Medulla oblongata (tissue), 1 donor: ENCODE data around the gene LRMDA.

Experiments
- DNase-seq: peaks from one replicate; pipeline ENCODE4 v3.0.0-alpha.2; 2015; ENCODE audit errors: extremely low spot score

LRMDA gene

DNA sequence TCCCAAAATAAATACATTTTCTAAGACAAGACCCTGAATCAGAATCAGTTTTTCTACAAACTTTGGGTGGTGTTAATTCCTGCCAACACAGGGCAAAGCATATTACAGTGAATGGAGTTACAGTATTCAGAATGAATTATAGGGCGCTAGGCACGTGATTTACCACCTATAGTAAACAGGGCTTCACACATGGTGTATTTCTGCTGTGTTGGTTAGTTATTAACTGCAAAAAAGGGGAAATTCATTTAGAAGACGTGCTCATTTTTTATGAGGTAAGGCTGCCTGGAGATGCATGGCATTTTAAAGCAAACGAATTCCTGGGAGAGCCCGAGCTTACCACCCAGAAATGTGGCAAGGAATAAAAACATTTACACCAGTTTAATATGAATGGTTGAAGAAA, 393.8 kb downstream of the LRMDA start:
- DNase-seq, result no peak

DNA sequence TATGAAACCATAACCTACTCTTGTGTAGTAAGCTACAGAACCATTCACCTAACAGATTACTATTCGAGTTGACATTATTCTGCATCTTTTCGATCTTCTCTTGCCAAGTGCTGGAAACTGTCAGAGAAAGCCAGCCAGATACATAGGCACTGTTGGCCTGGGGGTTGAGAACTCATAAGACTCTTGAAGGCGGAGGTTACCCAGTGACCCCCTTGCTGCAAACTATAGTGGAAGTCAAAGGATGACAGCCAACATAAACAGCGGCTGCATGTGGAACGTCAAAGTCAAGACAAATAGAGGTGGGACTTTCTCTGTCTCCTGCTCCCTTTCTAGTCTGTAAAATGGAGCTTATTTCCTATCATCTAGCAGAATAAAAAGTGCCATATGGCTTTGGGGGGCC, 394.2 kb downstream of the LRMDA start:
- DNase-seq, result no peak

DNA sequence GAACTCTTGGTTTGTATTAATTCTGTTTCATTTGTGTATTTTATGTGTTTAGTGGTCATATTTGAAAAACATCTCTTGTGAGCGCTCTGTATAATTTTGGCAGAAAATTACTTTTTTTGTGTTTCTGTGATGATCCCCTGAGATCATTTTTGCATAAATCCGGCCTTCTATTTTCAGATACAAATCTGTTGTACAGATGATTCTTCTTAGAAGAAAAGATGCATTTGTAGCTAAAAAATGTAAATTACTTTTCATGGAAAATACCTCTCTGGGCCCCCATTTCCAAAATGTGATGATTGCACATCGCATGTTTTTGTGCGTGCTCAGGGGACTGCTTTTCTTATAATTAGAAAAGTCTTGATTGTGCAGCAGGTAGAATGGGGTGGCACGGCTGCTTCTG, 395.4 kb downstream of the LRMDA start:
- no peak for DNase-seq

DNA sequence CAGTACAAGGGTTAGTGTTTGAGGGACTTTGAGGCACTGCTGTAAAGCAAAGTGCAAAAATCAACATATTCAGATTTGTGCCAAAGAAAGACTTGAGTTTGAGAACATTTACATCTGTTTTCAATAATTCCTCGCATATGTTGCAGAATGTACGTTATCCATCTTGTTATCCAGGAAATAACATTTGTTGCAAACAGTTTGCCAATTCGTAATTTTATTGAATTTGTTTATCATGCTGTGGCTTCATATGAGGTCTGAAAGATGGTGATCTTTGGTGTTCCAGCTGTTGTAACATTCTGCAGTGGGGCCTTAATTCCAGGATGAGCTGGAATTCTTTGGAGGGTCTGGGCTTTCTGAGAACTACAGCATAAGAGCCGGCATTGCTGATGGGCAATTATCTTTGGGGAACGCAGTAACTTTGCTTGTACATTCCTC, 396.2 kb downstream of the LRMDA start:
- no peak for DNase-seq

DNA sequence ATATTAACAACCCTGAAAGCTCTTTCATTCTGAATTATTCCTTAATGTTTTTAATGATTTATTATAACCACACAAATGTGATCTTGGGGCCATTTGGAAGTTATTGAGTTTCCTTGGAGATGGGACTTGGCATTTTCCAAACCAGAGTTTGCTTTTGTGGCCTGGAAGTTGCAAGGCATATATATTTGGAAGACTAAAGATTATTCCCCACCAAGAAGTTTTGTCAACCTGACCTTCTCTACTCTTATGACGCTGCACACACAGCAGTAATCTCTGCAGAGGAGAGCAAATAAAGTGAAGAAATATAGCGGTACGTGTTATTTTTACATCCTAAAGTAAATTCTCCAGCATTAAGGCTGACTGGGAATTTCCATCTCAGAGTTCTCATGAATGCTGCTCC, 397.0 kb downstream of the LRMDA start:
- no peak for DNase-seq

DNA sequence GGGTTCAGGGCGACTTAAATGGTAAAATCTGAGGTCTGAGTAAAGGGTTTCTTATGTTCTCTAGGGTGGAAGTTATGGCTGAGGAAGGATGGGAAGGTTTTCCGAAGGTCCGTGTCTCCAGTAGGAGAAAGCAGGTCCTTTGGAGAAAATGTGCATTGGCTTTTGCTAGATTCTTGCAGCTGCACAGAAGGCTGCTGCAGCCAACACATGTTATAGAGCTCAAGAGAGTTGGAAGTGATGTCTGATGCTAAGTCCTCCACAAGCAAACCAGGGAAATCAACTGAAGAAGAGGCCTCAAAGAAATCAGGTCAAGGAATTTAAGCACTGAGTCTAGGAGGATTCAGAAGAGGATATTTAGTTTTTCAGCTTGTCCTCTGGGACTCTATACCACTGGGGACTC, 404.6 kb downstream of the LRMDA start:
- DNase-seq, result no peak

DNA sequence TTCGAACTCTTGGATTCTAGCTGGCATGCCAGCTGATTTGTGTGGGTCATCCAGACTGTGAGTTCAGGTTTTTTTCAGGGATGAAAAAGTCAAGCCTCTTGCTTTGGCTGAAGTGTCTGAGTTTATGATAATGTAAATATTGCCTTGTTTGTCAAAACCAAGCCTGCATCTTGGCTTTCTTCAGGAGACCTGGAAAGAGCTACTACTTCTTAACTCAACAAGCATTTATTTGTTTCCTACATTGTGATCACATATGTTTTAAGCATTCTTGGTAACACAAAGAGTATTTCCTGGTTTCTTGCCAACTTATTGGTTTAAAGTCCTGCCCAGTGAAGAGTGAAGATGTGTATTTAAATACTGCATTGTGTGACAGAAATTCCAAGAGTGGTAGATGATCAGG, 407.1 kb downstream of the LRMDA start:
- no peak for DNase-seq

DNA sequence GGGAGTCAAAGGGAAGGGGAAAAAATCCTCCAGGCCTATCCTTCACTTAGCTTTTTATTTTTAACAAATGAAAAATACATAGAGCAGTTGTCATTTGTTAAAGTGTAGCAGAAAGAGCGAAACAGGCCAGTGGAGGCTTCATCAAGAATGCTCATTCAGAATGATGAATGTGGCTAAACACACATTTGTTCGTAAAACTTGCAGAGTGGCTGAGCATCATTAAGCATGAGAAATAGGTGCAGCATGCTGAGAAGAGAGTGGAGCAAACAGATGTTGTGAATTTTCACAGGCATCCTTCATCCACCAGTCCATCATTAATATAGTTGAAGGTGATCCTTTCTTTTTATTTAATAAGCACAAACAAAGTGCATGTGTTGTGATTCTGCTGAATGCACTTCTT, 407.6 kb downstream of the LRMDA start:
- no peak for DNase-seq

DNA sequence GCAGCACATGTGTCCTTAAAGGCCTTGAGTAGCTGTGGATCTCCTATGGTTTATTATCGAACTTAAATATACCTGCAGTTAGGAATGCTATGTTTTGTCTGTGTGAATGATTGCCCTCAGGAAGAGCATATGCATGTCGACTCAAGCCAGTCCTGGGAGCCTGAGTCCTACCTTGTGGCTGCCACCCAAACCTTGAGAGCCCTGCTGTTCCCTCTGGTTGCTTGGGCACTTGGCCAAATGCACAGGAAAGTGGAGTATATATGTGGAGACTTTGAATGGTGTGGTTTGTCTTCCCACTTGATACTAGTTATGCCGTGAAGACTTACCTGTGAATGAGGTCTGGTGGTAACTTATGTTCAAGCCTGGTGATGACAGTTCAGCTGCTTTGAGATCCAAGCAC, 409.8 kb downstream of the LRMDA start:
- DNase-seq, result no peak

DNA sequence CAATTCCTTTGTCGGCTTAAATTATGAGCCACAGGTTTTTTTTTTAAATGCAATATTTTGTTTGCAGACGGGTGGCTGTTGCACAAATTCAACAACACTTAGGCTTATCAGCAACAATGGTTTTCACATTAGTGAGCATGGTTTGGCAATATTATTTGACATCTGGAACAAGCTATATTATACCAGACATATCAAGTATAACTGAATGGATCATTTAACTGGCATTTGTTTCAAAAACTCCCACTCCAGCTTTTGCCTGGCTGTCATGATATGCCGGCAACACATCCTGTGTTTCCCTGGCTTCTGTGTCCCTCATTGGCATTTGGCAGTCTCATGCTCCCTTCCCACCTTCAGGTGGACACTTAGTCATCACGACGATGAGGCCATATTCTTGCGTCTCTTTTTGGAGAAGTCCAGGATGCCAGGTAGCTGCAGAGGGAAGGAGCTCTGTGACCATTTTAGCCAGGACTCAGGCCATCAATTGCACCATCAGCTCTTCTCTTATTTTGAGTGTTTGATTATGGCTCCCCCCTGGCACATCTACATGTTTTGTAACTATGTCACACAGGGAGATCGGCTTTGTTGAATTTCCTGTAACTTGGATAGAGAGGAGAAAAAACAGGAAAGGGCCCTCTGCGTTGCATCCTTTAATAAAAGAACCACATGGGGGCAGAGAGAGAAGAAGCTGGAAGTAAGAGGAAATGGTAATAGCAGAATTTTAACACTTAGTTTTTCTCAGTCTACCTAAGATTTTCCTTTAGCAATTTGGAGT, 413.9 kb downstream of the LRMDA start:
- DNase-seq, result no peak

DNA sequence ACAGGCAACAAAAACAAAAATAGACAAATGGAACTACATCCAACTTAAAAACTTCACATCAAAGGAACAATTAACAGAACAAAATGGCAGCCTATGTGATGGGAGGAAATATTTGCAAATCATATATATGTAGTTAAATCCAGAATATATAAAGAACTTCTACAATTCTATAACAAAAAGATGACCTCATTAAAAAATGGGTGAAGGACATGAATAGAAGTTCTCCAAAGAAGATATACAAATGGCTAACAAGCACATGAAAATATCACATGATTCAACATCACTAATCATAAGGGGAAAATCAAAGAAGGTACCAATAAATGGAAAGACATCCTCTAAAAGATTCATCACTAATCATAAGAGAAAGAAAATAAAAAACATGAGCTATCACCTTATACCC, 416.1 kb downstream of the LRMDA start:
- DNase-seq, result no peak

DNA sequence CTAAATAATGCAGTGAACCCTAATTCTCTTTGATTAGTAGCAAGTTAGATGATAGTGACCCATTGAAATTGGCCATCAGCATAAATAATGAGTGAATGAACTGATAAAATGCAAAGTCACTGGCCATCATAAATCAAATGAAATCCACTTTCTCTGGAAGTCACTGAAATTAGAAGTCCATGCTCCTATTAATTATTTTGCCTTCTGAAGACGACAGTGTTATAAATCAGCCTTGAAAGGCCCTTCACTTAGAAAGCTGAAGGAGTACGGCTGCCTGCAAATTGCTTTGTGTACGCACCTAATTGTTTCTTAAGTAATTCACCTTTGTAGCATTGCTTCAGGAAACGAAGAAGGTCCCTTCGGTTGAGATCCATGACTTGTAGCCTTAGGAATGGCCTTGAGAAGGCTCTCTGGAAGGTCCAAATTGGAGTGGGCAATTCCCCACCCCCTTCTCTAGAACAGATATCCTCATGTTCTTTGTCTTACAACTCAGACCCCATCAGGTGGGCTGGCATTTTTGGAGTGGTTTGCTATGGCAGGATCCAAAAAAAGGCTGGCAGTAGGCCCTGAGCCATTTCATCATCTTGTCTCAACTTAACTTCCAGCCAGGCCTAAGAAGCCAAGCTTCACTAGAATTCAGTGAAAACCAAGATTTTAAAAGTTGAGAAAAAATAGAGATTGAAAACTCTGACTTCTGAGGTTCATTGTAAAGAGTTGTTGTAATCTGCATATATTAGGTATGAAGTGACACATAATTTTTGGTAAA, 420.3 kb downstream of the LRMDA start:
- no peak for DNase-seq

DNA sequence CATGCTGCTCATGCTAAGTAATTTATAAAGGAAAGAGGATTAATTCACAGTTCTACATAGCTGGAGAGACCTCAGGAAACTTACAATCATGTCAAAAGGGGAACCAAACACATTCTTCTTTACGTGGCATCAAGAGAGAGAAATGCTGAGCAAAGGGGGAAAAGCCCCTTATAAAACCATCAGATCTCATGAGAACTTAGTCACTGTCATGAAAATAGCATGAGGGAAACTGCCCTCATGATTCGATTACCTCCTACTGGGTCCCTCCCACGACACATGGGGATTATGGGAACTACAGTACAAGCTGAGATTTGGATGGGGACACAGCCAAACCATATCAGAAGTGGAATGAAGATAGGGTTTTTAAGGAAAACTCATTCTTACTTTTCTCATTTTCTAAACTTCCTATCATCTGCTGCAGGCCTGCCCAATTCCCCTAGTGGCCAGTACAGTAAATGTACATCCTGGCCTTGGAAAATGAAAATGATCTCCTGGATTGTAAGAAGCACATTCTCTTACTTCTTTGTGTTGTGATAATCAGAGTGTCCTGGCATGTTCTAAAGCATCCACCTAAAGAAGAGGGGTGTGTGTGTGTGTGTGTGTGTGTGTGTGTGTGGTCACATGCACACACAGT, 421.5 kb downstream of the LRMDA start:
- DNase-seq, result no peak

DNA sequence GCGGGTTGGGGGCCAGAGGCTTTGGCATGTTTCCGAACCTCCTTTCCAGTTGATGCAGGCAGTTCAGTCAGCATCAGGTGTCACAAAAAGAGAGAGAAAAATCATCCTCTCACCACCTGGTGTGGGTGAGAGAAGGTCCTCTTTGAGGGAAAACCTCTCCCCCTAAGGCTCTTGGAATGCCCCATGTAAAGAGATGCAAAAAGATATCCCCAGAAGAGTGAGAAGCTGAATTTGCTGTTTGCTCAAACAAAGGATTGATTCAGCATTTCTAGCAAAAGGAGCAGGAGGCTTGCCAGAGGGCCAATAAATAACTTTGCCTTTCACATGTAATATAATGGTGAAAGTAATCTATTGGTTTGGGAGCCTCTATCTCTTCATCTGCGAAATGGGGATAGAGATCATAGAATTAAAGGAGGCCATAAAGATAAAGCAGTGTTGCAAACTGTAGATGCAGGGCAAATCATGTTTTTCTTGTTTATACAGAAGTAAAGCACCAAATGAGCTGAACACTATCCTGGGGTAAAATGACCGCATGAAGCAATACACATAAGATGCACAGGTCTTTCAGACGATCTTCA, 425.9 kb downstream of the LRMDA start:
- DNase-seq, result no peak

DNA sequence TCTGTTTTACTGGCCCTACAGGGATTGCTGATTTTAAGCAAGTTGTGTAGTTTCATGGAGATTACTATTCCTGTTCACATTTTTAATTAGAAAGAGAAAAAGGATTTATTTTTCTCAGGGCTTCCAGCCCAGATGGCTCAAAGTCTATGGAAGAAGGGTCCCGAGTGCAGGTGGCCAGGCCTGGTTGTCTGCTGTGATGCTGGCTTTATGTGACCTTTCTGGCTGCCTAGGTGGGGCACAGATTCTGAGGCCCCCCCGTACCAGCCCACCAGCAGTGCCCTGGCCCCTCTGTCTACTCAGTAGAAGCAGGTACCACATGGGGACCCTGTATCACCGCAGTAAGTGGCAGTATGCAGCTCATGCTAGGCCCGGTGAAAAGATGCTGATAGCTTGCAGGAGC, 426.5 kb downstream of the LRMDA start:
- DNase-seq, result no peak

DNA sequence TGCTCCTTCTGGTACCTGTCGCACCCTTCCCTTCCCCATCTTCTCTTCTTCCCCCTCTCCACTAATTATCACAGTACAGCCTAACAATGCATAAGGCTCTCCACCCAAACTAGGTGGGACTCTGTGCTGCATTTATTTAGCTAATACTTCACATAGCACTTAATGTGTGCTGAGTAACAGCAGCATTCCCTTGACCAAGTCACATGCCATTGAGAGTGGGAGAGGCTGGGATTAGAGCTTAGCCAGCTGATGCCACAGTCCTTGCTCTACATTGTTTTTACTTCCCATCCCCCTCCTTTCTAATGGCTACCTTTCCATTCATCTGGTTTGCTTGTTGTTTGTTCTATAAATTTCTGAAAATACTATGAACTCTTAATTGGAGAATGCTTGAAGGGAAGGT, 426.9 kb downstream of the LRMDA start:
- no peak for DNase-seq

DNA sequence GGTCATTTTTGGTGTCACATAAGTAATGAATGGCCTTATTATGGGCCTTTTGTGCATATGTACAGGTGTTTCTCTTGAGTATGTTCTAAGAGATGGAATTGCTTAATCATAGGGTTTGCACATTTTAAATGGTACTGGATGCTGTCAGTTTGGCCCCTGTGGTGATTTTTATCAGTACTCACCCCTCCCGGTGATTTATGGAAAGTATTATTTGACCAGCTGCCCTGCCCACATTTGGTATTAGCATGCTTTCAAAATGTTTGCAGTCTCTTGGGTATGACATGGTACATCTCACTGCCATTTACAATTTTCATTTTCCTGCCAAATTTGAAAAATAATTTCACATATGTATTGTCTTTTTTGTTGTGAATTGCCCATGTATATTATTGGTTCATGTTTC, 427.7 kb downstream of the LRMDA start:
- no peak for DNase-seq

DNA sequence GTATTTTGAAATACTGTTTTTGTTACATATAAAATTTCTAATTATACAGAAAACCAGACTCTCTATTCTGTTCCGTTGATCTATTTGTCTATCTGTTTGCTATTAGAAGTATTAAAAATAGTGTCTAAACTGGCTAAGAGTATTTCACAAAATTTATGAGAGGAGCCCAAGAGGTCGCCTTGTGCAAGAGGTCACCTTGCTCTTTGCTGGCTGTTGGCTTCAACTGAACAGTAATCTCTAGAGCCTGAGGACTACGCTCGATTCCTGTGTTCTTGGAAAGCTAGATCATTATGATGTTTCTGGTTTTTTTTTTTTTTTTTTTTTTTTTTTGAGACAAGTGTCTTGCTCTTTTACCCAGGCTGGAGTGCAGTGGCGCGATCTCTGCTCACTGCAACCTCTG, 428.6 kb downstream of the LRMDA start:
- DNase-seq, result no peak

DNA sequence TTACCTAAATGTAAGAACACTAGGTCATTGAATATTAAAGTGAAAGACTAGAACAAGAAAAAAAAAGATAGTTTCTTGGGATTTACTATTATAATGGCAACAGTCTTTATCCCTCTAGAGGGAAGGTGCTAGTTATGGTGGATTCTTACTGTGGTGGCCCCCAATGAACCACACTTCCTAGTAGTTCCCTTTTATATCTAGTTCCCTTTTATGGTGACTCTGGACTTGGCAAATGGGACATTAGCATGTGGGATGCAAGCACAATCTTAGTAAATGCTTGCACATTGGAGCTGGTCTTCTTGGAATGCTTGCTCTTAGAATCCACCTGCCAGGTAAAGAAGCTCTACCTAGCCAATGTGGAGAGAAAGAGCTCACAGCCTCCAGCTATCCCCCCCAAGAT, 430.2 kb downstream of the LRMDA start:
- no peak for DNase-seq

DNA sequence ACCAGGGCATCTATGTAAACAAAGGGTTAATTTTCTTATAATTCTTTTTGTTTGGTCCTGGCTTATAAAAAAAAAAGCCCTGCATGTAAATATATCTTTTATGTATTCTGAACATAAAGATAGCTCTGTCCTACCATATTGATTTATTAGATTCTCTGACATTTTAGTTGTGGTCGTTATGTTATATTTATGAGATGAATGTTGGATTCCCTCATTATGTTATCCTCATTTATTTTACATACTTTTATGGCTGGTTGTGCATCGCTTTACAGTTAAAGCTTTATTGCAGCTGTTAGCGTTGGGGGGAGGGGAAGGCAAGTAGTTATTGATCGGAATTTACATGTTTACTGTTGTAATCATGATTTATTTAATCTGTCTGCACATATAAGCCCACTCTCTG, 431.5 kb downstream of the LRMDA start:
- no peak for DNase-seq

DNA sequence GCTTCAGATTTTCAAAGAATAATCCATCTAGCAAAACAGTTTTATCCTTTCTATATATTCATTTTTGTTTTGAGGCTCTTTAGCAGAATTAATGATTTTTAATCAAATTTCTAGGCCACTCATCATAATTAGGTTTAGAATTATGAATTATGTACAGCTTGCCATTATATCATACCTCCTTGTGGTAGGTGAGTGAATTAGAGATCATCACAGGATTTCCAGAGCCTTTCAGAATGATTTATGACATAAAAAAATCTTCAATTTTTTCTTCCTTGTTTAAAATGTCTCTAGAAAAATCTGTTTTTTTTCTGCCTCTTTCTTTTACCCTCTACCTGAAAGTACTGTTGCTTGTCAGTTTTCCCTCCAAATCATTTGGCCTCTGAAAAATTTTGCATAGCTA, 433.3 kb downstream of the LRMDA start:
- DNase-seq, result no peak

DNA sequence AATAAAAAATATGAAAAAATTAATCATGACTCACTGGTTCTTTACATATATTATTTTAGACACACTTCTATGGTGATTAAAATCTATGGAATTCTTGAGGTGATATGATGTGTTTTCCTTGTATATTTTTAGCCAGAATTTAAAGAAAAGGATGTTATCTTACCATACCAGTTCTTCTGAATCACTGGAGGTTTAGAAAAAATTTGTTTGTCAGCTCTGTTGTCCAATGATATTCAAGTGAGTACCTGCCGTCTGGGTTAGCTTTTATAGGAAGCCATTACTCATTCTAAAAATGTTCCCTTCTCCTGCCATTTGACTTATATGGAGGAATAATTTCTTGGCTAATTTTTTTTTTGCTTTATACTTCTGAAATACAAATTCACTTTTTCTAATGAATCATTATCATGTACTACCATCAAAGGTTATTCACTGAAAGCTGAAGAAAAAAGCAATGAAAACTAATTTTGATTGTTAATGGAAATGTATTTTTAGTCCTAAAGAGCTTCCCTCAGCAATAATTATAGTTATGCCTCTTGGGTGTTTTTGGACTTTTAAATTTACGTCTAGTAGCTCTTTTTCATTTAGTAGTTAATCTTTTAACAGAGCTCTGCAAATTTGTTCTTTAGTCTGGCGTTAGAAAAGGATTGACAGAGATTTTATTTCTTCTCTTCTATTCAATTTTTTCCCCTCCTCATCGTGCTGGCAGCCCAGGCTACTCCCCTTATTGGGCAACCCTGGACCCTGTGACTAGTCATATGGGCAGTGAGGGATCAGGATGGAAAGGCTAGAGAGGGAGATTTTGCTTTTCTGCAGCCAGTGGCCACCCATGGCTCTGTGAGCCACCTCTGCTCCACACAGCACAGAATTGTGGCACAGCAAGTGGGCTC, 434.2 kb downstream of the LRMDA start:
- DNase-seq, result no peak
